Measurements from ENCODE around the gene TRIM56.
"Not testable (repeated sequence)": the region's sequence is repeated elsewhere in the genome, so short reads cannot be mapped to it uniquely, and the experiment has no call there.

Gene TRIM56

GRCh38 chr7:101132626-101133600 lies 47.6 kb downstream of the TRIM56 start:
- DNase-seq (ENCODE audit: low read depth in 2 of 2, low spot score in 1 of 2): not testable (repeated sequence)

GRCh38 chr7:101133621-101134398 lies 48.5 kb downstream of the TRIM56 start:
- no peak for DNase-seq (ENCODE audit: low read depth in 2 of 2, low spot score in 1 of 2)

DNA sequence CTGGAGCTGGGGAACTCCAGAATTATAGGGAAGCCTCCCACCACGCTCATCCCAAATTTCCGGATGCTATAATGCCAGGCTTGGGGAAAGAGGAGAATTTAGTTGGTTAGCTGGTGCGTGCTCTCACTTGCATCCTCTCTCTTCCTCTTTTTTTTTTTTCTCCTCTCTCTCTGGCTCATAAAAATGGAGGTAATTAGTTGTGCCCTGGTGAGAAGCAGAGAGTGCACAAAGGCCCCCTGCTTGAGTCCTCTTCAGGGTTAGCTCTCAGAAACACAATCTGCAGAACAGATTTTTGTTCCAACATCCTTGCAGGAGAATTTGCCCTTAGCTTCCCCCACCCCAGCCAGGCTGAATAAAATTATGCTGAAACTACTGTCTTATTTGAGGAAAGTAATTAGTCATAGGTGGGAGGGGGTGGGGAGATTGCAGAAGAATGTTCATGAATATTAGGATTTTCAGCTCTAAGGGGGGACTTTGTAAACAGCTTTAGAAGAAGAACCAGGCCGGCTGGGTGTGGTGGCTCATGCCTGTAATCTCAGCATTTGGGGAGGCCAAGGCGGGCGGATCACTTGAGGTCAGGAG lies 49.2 kb downstream of the TRIM56 start:
- DNase-seq (ENCODE audit: low read depth in 2 of 2, low spot score in 1 of 2): no peak

DNA sequence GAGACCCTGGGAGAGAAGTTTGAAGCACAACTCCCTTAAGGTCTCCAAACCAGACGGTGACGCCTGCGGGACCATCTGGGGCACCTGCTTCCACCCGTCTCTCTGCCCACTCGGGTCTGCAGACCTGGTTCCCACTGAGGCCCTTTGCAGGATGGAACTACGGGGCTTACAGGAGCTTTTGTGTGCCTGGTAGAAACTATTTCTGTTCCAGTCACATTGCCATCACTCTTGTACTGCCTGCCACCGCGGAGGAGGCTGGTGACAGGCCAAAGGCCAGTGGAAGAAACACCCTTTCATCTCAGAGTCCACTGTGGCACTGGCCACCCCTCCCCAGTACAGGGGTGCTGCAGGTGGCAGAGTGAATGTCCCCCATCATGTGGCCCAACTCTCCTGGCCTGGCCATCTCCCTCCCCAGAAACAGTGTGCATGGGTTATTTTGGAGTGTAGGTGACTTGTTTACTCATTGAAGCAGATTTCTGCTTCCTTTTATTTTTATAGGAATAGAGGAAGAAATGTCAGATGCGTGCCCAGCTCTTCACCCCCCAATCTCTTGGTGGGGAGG lies 52.5 kb downstream of the TRIM56 start:
- no peak for DNase-seq (ENCODE audit: low read depth in 2 of 2, low spot score in 1 of 2)

DNA sequence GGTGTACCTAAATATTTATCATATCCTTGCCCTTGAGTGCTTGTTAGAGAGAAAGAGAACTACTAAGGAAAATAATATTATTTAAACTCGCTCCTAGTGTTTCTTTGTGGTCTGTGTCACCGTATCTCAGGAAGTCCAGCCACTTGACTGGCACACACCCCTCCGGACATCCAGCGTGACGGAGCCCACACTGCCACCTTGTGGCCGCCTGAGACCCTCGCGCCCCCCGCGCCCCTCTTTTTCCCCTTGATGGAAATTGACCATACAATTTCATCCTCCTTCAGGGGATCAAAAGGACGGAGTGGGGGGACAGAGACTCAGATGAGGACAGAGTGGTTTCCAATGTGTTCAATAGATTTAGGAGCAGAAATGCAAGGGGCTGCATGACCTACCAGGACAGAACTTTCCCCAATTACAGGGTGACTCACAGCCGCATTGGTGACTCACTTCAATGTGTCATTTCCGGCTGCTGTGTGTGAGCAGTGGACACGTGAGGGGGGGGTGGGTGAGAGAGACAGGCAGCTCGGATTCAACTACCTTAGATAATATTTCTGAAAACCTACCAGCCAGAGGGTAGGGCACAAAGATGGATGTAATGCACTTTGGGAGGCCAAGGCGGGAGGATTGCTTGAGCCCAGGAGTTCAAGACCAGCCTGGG lies 53.1 kb downstream of the TRIM56 start:
- DNase-seq (ENCODE audit: low read depth in 2 of 2, low spot score in 1 of 2): peak; percentile 73 to 75

DNA sequence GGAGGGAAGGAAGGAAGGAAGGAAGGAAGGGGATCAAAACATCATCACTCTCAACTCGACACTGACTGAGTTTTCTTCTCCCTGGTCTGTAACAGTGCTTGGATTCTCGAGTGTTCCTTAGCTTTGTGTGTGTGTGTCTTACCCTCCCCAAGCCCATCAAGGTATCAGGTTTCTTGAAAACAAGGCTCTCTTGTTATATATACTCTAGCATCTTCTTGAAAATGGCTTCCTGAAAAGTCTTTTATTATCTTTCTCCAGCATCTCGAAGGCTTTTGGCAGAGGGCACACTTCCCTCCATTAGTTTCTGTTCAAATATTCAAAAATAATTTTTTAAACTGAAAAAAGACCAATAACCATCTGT lies 55.0 kb downstream of the TRIM56 start:
- no peak for DNase-seq (ENCODE audit: low read depth in 2 of 2, low spot score in 1 of 2)

- no peak for DNase-seq (ENCODE audit: low read depth in 2 of 2, low spot score in 1 of 2)
These were observed 55.6 kb downstream of the TRIM56 start for GRCh38 chr7:101140746-101141382.

Data from stimulated activated CD8-positive, alpha-beta memory T cell treated with anti-CD3 and anti-CD28 coated beads, Interleukin-4, amount 100 ng/mL, for 1 hour (primary cell).